Measurements from ENCODE around the gene DAZAP1. TPM values are rescaled to one million over a fixed set of nuclear protein-coding genes. Genes with fewer than 3 reads are reported as not detected.

The DAZAP1 gene
- total RNA-seq, 1 donor from 2014 or later, result 107 TPM

- Mint-ChIP-seq H3K4me1 (peaks cover 41% of the 10 kb centered on the region), H3K27me3 (ENCODE audit: insufficient read depth, low read depth) (peaks cover 20% of the 10 kb centered on the region), H3K36me3 (peaks cover 12% of the 10 kb centered on the region), H3K27ac (no peak overlapping the region), H3K4me3 (peak overlapping the region; percentile 83), H3K9me3 (no peaks in the 10 kb centered on the region)
- no peaks in the 10 kb centered on the region for H3K9me3 ChIP-seq (ENCODE audit: low read depth)
- no peak overlapping the region for H2AFZ ChIP-seq (replicated peaks)
- peak; percentile 63 for TF ChIP-seq EZH2 (IDR thresholded peaks at IDR 0.05)
- TF ChIP-seq EZH2phosphoT487 (IDR thresholded peaks at IDR 0.05), result peak; percentile 56
- no peak for TF ChIP-seq CTCF (IDR thresholded peaks at IDR 0.05)
- DNase-seq (ENCODE audit: low spot score), result peak; percentile 79
- H3K36me3 ChIP-seq, result no peaks in the 10 kb centered on the region
- peaks cover 74% of the 10 kb centered on the region for H4K20me1 ChIP-seq (ENCODE audit: low read depth)
- no peak overlapping the region for H3K9ac ChIP-seq
- peak overlapping the region; percentile 49 for H3K4me3 ChIP-seq
- H3K27ac ChIP-seq, result no peak overlapping the region
- H3K4me1 ChIP-seq, result peaks cover 17% of the 10 kb centered on the region
- peaks cover 80% of the 10 kb centered on the region for H3F3A ChIP-seq (ENCODE audit: low read depth)
- H3K4me2 ChIP-seq, result peak overlapping the region; percentile 75
- peaks cover 78% of the 10 kb centered on the region for H3K27me3 ChIP-seq
- no peaks in the 10 kb centered on the region for H3K79me2 ChIP-seq (ENCODE audit: low read depth)
These were observed 39.5 kb downstream of the DAZAP1 start for GRCh38 chr19:1446713-1447481.

GRCh38 chr19:1447504-1447903 lies 40.1 kb downstream of the DAZAP1 start:
- peak overlapping the region; percentile 82 for H3K4me3 Mint-ChIP-seq
- Histone ChIP-seq H3F3A (ENCODE audit: low read depth) (peaks cover 77% of the 10 kb centered on the region), H3K36me3 (no peaks in the 10 kb centered on the region), H3K27me3 (peaks cover 83% of the 10 kb centered on the region), H3K4me1 (peaks cover 21% of the 10 kb centered on the region), H3K27ac (no peak overlapping the region), H3K9ac (no peak overlapping the region), H3K4me2 (no peak overlapping the region), H2AFZ (replicated peaks) (no peak overlapping the region), H3K4me3 (no peak overlapping the region), H4K20me1 (ENCODE audit: low read depth) (peaks cover 68% of the 10 kb centered on the region), H3K9me3 (ENCODE audit: low read depth) (no peaks in the 10 kb centered on the region), H3K79me2 (ENCODE audit: low read depth) (no peaks in the 10 kb centered on the region)
- no peaks in the 10 kb centered on the region for H3K9me3 Mint-ChIP-seq
- TF ChIP-seq CTCF (IDR thresholded peaks at IDR 0.05) (no peak), EZH2 (IDR thresholded peaks at IDR 0.05) (no peak), EZH2phosphoT487 (IDR thresholded peaks at IDR 0.05) (no peak)
- no peak overlapping the region for H3K27ac Mint-ChIP-seq
- peaks cover 46% of the 10 kb centered on the region for H3K4me1 Mint-ChIP-seq
- DNase-seq (ENCODE audit: low spot score), result no peak
- H3K36me3 Mint-ChIP-seq, result peaks cover 7% of the 10 kb centered on the region
- peaks cover 21% of the 10 kb centered on the region for H3K27me3 Mint-ChIP-seq (ENCODE audit: insufficient read depth, low read depth)

- H3K9ac ChIP-seq, result no peak overlapping the region
- Mint-ChIP-seq H3K4me1 (peaks cover 48% of the 10 kb centered on the region), H3K9me3 (no peaks in the 10 kb centered on the region), H3K27ac (no peak overlapping the region), H3K27me3 (ENCODE audit: insufficient read depth, low read depth) (peaks cover 22% of the 10 kb centered on the region), H3K4me3 (peak overlapping the region; percentile 68), H3K36me3 (peaks cover 4% of the 10 kb centered on the region)
- peaks cover 73% of the 10 kb centered on the region for H3F3A ChIP-seq (ENCODE audit: low read depth)
- H3K27me3 ChIP-seq, result peaks cover 87% of the 10 kb centered on the region
- H2AFZ ChIP-seq (replicated peaks), result no peak overlapping the region
- DNase-seq (ENCODE audit: low spot score), result no peak
- H4K20me1 ChIP-seq (ENCODE audit: low read depth), result peaks cover 67% of the 10 kb centered on the region
- peaks cover 26% of the 10 kb centered on the region for H3K4me1 ChIP-seq
- H3K4me3 ChIP-seq, result no peak overlapping the region
- no peak for TF ChIP-seq EZH2phosphoT487 (IDR thresholded peaks at IDR 0.05)
- no peak for TF ChIP-seq EZH2 (IDR thresholded peaks at IDR 0.05)
- no peak for TF ChIP-seq CTCF (IDR thresholded peaks at IDR 0.05)
- H3K27ac ChIP-seq, result no peak overlapping the region
- no peaks in the 10 kb centered on the region for H3K36me3 ChIP-seq
- H3K79me2 ChIP-seq (ENCODE audit: low read depth), result no peaks in the 10 kb centered on the region
- H3K9me3 ChIP-seq (ENCODE audit: low read depth), result no peaks in the 10 kb centered on the region
- H3K4me2 ChIP-seq, result no peak overlapping the region
These were observed 40.6 kb downstream of the DAZAP1 start for GRCh38 chr19:1447944-1448343.
